ENCODE results near the gene EOGT. TPM values are rescaled to one million over a fixed set of nuclear protein-coding genes. Genes with fewer than 3 reads are reported as not detected.

Gene EOGT
- total and polyA plus RNA-seq, 2 of the 4 experiments (the other 2 are of a cell fraction), result 12.3 to 41.2 TPM

DNA sequence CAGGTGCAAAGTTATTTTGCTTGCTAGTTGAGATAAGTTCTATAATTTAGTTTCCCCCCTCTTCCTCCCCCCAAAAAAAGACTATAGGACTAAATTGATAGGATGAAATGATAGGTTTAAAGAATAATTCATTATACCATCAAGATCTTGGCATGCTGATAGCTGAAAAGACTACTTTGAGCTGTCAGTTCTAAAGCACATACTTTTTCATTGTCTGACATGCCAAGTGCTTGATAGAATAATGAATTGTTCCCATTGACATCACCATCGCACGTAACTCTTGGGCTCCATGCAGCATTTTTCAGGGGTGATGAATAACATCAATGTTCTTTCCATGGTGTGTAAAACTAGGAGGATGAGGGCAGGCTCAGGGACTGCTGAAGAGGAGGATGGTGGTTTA is 48.8 kb downstream of the EOGT start:
- no peaks in the 10 kb centered on the region for H3K79me1 ChIP-seq (ENCODE audit: low read depth in 1 of 2, low read length in 2 of 2)
- H3K23ac ChIP-seq (ENCODE audit: low read depth, low read length), result no peak overlapping the region
- ChIA-PET POLR2A (ENCODE audit: unreplicated experiment) (no interaction called here), CTCF (no interaction called here)
- H2BK15ac ChIP-seq (ENCODE audit: low read depth, low read length), result no peak overlapping the region
- H3K9ac ChIP-seq (ENCODE audit: low read depth, low read length), result no peak overlapping the region
- no peaks in the 10 kb centered on the region for H3K4me1 ChIP-seq (ENCODE audit: control insufficient read depth, insufficient read depth, low read length)
- dilution Hi-C loops (cut with HindIII; ENCODE audit: low sequenced_read_pairs, unreplicated experiment) (no loop called here), intact Hi-C loops (cut with micrococcal nuclease) (no loop called here), in situ Hi-C loops (cut with MboI; ENCODE audit: low sequenced_read_pairs) (no loop called here)
- no CpG with 5 or more reads among the region's 2 CpGs for WGBS, 2 experiments (ENCODE audit: extremely low coverage in 2 of 2, insufficient read length in 1 of 2)
- no peak overlapping the region for H2AK9ac ChIP-seq (replicated peaks; ENCODE audit: low read depth, low read length, poor library complexity)
- H4K91ac ChIP-seq (ENCODE audit: insufficient read depth, low read depth, low read length), result no peak overlapping the region
- no peaks in the 10 kb centered on the region for H3K9me3 ChIP-seq (ENCODE audit: control insufficient read depth, insufficient read depth, low read length)
- no peak overlapping the region for H3K56ac ChIP-seq (ENCODE audit: extremely low read depth, insufficient read depth, low read length)
- no peak overlapping the region for H2BK120ac ChIP-seq (ENCODE audit: low read depth, low read length)
- no peak for DNase-seq
- no peaks in the 10 kb centered on the region for H3K9me1 ChIP-seq (ENCODE audit: insufficient read depth, low read length)
- no peak overlapping the region for H3K27ac ChIP-seq (ENCODE audit: insufficient read depth, low read length)
- ATAC-seq (ENCODE audit: low read depth), result no peak
- no peak overlapping the region for H2BK20ac ChIP-seq (ENCODE audit: low read depth, low read length)
- H4K20me1 ChIP-seq (ENCODE audit: insufficient read depth, low read length), result no peaks in the 10 kb centered on the region
- H2AFZ ChIP-seq (replicated peaks; ENCODE audit: low read length, poor library complexity), result no peak overlapping the region
- H3K27me3 ChIP-seq (ENCODE audit: control insufficient read depth, insufficient read depth, low read length), result peaks cover 13% of the 10 kb centered on the region
- no peak for TF ChIP-seq BHLHE40 (IDR thresholded peaks at IDR 0.05; ENCODE audit: low read depth, low read length)
- TF ChIP-seq NFE2L2 (IDR thresholded peaks at IDR 0.05; ENCODE audit: low read depth, low read length), result no peak
- TF ChIP-seq CTCF (conservative IDR thresholded peaks at IDR 0.05; ENCODE audit: low read depth, low read length), result no peak
- TF ChIP-seq RAD21 (IDR thresholded peaks at IDR 0.05; ENCODE audit: low read length), result no peak
- TF ChIP-seq, protein P1, sequence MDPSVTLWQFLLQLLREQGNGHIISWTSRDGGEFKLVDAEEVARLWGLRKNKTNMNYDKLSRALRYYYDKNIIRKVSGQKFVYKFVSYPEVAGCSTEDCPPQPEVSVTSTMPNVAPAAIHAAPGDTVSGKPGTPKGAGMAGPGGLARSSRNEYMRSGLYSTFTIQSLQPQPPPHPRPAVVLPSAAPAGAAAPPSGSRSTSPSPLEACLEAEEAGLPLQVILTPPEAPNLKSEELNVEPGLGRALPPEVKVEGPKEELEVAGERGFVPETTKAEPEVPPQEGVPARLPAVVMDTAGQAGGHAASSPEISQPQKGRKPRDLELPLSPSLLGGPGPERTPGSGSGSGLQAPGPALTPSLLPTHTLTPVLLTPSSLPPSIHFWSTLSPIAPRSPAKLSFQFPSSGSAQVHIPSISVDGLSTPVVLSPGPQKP (IDR thresholded peaks at IDR 0.05; ENCODE audit: borderline replicate concordance, low read depth, low read length), result no peak
- TF ChIP-seq SMC3 (IDR thresholded peaks at IDR 0.05; ENCODE audit: low read depth, low read length), result no peak
- TF ChIP-seq RFX5 (IDR thresholded peaks at IDR 0.05; ENCODE audit: low read depth, low read length), result no peak
- no peak for TF ChIP-seq MAZ (IDR thresholded peaks at IDR 0.05; ENCODE audit: borderline replicate concordance, low read depth, low read length)
- no peak overlapping the region for H3K4me3 ChIP-seq (ENCODE audit: insufficient read depth, low read depth, low read length)
- H3K36me3 ChIP-seq (ENCODE audit: control insufficient read depth, insufficient read depth, low read length), result no peaks in the 10 kb centered on the region
- BruUV-seq (replicated peaks), result no TSS peak
- H4K8ac ChIP-seq (ENCODE audit: low read depth in 2 of 2, low read length in 2 of 2), result no peak overlapping the region
- H3K4me2 ChIP-seq (ENCODE audit: low read depth, low read length), result no peak overlapping the region
- no peak overlapping the region for H3K4ac ChIP-seq (ENCODE audit: low read depth, low read length)
- H4K5ac ChIP-seq (ENCODE audit: low read depth, low read length), result no peak overlapping the region
- H2AK5ac ChIP-seq (ENCODE audit: low read depth, low read length), result no peak overlapping the region
- no peak overlapping the region for H3K18ac ChIP-seq (ENCODE audit: low read depth, low read length)
- H3K14ac ChIP-seq (replicated peaks; ENCODE audit: low read depth, low read length), result no peak overlapping the region
- no peak overlapping the region for H2BK5ac ChIP-seq (ENCODE audit: low read depth, low read length, poor library complexity, severe bottlenecking)

Data from IMR-90 (cell line).